HG03066 (cell line): Measurements from ENCODE around the gene PSMG4.

ENCODE experiments used
- ATAC-seq: cut with Tn5 transposase; IDR thresholded peaks from one replicate; pipeline ENCODE4 v1.9.1; 2021; ENCODE audit warnings: low read depth; ENCODE audit not compliant: unreplicated experiment

Gene PSMG4

DNA sequence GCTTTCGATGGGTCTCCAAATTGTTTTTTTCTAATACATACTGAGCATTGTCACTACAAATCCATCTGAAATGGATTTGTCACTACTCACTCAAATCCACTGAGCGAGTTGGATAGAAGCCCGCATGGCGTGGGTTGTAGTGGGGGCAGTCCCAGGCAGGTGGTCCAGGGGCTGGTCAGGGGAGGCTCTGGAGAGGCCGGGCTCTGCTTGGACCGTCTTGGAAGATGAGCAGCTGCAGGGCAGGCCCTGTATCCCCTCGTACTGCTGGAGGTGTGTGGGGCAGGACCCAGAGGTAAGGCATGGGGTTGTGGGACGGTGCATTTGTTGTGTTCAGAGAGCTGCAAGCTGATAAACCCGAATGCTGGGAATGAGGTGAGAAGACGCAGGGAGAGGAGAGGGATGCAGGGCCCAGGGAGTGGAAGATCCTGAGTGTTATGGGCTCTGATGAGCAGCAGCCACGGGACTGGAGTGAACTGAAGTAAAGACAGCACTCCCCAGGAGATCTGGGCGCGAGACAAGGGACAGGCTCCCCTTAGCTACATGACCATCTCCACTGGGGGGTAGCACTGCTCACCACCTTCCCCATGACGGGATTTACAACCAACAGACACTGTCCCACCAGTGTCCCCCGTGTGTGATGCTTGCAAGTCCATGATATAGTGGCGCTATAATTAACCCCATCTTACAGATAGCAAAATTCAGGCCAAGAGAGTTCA lies 45.9 kb downstream of the PSMG4 start:
- ATAC-seq, result no peak

DNA sequence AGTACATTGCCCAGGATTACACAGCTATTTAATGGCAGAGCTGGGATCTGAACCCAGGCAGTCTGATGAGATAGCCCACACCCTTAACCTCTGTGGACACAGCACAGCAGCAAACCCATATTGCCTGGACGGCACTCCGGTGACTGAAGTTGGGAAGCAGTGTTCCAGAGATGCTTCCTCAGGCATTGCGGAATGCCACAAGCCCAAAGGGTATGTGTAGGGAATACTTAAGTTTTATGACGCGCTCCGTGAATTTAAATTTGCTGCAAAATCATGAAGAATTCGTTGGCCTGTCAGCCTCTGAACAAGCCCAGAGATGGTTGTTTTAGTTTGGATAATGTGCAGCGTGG lies 46.4 kb downstream of the PSMG4 start:
- no peak for ATAC-seq

GRCh38 chr6:3305831-3306230 lies 47.1 kb downstream of the PSMG4 start:
- ATAC-seq, result no peak

- ATAC-seq, result no peak
These were observed 48.1 kb downstream of the PSMG4 start for GRCh38 chr6:3306848-3307247.

- no peak for ATAC-seq
These were observed 48.7 kb downstream of the PSMG4 start for GRCh38 chr6:3307436-3307835.

DNA sequence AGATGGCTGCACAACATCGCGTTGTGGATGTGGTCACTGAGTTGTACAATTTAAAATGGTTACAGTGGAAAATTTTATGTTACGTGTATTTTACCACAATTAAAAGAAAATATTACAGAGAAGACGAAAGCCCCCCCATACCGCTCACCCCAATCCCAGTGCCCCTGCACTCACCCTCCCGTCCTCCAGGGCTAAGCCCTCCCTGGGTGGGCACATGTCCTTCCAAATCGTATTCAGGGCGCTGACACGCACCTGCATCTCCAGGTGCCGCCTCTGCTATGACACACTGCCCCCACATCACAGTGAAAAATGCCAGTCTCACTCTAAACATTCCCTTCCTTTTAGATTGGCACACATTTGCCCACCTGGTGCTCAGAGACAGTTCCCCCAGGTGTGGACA lies 49.4 kb downstream of the PSMG4 start:
- ATAC-seq, result no peak

GRCh38 chr6:3309391-3310050 lies 50.8 kb downstream of the PSMG4 start:
- ATAC-seq, result no peak

GRCh38 chr6:3310051-3310448 lies 51.3 kb downstream of the PSMG4 start:
- ATAC-seq, result no peak

DNA sequence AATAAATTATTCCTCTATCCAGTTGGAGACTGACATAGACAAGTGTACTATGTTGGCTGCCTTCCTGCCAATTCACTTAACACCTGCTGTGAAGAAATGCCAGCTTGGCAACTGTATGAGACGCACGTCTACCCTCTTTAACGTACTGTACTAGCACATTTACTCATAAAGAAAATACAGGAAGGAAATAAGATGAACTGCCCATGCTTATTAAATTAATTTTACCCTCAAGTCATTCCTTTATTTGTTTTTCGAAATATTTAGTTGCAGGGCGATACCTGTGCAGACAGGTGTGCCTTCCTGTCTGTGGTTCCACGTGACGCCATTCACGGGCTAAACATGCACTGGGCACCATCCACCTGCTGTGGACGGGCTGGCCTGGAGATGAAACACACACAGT lies 52.0 kb downstream of the PSMG4 start:
- ATAC-seq, result no peak

- ATAC-seq, result no peak
These were observed 53.1 kb downstream of the PSMG4 start for GRCh38 chr6:3311826-3312225.

DNA sequence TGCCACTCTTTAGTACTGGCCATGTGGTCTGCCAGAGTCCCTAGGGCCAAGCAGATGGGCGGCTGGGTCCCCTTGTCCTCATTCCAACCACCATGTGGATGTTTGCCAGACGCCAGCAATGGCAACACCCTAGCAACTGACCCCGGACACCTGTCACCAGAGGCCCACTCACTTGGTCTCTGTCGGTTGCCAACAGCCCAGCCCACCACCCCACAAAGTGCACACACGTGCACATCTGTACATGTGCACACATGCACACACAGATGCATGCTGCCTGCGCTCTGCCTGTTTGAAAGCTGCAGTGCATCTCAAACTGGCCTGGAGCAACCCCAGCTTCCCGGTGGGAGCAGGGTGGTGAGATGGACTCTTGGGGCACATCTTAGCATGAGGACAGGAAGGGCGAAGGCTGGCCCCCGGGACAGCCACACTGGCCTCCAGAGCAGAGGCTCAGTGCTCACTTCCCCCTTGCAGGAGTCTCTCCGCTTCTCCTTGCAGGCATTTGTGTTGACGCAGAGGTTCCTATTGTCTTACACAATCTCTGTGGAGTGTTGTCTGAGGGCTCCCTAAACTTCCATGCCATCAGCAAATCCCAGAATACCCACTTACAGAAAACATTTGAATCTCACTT lies 54.0 kb downstream of the PSMG4 start:
- ATAC-seq, result no peak

GRCh38 chr6:3314176-3314575 lies 55.4 kb downstream of the PSMG4 start:
- ATAC-seq, result no peak

DNA sequence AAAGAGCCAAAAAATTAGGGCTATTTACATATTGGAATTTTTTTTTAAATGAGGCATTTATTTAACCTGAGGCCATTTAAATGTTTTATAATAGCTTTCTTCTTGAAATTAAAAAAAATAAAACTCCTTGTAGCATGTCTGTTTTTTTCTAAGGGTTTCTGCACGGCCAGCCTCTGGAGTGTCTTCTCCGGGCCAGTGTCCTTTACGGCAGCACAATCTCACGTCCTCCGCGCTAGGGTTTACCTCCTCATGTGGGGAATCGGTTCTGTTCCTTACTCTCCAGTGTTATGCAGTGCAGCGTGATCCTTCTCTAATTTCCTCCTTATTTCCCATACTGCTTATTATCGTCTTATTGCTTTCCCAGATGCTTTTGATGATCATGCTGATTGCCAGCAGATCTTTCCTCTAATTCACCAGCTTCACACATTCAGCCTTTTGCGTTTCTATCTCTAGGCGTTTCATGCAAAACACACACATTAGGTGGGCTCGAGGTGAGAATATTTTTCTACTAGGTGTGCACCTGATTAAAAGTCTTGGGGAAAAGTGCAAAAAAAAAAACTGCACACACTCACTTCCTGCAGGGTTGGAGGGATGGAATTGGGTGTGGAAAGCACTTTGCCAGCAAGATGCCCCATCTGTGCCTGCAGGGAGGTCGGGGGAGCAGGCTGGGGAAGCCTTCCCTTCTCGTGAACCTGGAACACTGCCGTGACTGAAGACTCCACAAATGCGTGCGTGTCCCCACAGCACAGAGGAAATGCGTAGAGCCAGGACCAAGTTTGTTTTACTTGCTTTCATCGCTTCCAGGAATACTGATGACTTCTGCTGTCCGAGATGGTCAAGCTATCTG lies 56.1 kb downstream of the PSMG4 start:
- ATAC-seq, result no peak

- no peak for ATAC-seq
These were observed 57.1 kb downstream of the PSMG4 start for GRCh38 chr6:3315841-3316240.

GRCh38 chr6:3316331-3316730 lies 57.6 kb downstream of the PSMG4 start:
- no peak for ATAC-seq

DNA sequence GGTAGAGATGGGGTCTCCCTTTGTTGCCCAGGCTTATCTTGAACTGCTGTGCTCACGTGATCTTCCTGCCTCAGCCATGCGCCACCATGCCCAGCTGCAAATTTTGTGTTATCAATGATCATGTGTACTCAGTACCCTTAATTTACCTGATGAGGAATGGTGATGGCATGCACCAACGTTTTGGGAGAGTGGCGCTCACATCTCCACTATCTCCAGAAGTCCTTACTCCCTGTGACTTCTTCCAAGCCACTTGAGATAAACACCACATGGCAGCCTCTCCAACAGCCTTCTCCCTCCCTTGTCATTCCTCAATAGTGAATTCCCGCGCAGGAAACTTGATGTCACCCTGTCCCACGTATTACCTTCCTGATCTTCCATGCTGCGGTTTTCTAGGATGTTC lies 58.1 kb downstream of the PSMG4 start:
- no peak for ATAC-seq
